NCI-H82 treated with DMSO at 0.1 percent for 48 hours (cell line): ENCODE results near the gene ADAD2.
A peak's percentile ranks its signal among the peaks of the same experiment; 100 is the strongest.

Source experiments
- DNase-seq: peaks from one replicate; lab custom pipeline; 2025; ENCODE audit not compliant: unreplicated experiment; lab: John Stamatoyannopoulos, UW

Gene ADAD2

DNA sequence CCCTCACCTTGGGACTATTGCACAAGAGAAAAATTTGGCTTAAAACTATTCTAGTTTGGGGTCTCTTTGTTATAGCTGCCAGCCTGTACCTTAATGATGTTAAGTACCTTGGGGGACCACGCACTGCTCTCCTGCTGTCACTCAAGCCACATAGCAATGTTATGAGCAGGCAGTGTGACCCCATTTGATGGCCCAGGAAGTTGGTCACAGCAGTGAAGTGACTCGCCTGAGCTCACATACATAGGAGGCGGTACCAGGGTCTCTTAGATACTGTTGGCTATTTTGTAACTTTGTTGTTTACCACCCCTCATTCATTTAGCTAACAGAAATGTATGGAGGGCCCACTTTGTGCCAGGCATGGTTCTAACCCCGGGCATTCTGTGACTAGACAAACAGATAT, 32.5 kb downstream of the ADAD2 start:
- DNase-seq, result no peak

DNA sequence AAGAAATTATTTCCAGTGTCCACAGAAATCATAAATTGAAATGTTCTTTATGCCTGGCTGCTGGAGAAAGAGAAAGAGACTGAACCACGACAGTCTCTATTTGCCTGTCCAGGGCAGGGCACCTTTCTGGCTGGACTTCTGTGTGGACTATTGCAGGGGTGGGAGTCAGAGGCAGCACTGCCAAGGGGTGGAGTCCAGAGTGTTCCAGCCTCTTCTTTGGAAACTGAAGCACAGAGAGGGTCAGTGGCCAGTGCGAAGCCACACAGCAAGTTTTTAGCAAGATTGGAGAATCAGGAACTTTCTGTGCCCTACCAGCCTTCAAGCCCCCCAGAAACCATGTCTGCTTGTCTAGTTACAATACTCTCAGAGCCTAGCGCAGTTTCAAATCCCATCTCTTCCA, 33.6 kb downstream of the ADAD2 start:
- DNase-seq, result no peak

DNA sequence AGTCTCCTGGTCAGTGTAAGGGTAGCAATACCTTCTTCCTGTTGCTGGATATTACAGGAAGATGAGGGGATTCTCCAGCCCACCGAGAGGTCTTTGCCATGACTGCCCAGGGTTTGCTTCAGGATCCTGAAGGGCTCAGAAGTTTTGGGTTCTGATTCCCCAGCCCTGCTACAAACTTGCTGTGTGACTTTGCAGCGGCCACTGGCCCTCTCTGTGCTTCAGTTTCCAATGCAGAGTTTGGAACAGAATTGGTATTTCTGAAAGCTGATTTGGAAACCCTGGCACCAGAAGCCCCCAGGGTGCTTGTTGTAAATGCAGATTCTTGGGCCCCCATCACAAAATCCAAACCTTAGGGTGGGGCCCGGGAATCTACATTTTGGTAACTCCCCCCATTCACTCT, 34.2 kb downstream of the ADAD2 start:
- DNase-seq, result no peak

DNA sequence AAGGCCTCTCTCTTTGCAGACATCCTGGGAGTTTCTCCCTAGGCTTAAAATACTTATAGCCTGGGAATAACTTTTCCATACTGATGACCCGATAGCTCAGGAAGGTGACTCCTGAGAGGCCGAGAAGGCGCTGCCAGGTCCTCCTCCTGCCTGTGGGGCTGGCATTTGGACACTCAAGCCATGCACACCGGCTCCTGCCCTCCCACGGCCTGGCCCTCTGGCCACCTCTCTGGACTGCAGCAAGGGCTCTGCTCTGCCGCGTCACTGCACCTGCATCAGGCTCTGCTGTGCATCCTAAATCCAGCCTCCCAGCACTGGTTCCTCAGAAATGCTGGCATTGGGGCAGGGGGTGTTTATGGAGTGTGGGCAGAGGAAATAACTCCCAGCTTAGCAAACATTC, 34.6 kb downstream of the ADAD2 start:
- DNase-seq, result no peak

DNA sequence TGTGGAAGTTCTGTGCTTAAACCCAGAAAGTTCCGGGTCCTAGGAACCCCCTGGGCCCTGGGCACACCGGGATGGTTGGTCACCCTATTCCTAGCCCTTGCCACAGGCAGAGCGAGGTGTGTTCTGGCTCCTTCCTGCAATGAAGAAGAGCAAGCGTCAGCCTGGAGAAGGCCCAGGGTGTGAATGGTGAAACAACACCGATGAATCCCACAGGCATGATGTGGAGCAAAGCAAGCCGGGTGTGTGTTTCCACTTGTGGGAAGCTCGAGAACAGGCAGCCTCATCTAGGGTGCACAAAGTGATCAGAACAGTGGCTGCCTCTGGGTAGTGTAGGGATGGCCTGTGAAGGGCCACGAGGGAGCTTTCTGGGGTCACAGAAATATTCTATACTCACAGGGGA, 35.1 kb downstream of the ADAD2 start:
- no peak for DNase-seq

DNA sequence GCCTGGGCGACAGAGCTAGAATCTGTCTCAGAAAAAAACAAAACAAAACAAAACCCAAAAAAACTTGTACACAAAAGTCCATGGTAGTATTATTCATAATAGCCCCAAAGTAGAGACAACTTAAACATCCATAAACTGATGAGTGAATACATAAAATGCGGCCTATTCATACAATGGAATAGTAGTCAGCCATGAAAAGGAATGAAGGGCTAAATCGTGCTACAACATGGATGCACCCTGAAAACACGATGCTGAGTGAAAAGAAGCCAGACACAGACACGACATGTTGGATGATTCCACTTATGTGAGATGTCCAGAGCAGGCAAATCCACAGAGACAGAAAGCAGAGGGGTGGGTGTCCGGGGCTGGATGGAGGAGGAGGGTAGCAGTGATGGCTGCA, 36.6 kb downstream of the ADAD2 start:
- DNase-seq, result no peak

DNA sequence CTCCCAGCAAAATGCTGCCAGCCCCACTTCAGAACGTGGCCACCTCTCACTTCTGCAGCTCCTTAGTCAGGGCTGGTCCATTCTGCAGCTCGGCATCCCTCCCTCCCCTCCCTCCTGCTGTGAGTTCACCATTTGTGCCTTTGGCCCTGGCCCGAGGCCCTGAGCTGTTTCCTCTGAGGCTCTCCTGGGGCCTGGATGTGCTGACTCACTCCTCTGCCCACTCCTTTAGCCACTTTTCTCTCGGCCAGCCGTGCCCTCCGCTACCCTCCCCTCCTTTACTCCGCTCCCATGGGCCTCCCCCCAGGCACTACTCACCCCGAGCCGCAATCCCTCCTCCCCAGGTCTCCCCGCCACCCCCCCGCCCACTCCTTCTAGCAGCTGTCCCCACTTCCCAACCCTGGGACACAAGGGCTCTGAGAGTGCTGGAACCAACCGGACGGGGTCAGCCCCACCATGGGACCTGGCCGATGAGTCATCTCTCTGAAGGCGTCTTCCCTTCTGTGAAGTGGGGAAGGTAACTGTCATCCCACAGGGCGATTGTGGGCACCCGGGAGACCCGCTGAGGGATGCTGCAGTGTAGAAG, 37.4 kb downstream of the ADAD2 start:
- DNase-seq, result no peak

DNA sequence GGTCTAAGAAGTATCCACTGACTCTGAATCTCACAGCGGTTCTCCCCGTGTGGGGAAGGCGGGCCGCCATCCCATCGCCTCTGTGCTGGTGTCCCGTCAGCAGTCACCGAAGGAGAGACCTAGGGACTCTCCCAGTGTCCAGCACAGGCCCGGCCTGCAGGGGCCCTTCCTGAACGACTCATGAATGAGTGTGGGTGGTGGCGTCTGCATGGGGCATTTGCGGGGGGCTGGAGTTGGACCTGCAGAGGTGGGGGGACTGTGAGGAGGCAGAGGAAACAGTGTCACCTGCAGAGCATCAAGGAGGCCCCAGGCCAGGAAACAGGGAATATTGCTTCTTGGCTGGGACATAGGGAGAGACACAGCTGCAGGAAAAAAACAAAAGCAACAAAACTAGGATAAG, 38.5 kb downstream of the ADAD2 start:
- DNase-seq, result no peak

DNA sequence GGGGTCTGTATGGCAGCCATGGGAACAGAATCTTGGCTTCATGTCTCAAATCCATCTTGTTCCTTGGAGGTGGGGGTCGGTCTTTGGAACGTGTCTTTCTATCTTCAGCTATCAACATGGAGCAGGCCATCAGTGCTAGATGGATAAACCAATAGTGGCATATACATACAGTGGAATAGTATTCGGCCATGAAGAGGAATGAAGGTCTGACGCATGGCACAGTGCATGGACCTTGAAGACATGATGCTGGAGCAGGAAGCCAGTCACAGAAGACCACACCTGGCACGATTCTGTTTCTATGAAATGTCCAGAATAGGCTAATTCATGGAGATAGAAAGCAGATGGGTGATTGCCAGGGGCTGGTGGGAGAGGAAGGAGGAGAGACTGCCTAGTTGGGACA, 41.1 kb downstream of the ADAD2 start:
- DNase-seq, result no peak

DNA sequence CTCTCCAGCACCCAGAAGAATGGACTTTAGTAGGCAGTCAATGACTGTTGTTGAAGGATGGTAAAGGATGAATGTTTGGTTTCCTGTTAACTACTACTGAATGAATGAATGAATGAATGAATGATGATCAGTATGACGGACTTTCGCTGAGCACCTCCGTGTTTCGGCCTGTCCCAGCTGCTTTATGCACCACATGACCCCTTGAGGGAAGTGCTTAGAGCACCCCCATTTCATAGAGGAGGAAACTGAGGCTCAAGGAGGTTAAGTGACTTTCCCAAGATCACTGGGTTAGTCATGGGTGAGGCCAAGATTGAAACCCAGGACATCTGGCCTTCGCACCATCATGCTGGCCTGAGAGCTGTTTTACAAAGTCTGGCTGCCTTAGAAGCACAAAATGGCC, 42.0 kb downstream of the ADAD2 start:
- DNase-seq, result no peak

DNA sequence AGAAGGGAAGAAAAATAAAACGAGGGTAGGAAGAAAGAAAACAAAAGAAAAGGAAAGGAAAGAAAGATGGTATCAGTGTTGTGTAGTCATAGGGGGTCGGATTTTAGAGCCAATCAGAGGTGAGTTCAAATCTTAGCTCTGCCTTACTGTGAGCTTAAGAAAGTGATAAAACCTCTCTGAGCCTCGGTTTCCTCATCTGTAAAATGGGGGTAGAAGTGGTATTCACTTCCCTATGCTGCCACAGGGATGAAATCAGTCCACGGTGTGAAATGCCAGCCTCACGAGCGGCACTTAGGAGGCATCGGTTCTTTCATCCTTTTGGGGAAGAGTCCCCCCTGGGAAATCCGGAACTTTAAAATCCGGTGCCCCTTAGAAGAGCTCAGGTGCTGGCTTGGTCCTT, 42.8 kb downstream of the ADAD2 start:
- no peak for DNase-seq

DNA sequence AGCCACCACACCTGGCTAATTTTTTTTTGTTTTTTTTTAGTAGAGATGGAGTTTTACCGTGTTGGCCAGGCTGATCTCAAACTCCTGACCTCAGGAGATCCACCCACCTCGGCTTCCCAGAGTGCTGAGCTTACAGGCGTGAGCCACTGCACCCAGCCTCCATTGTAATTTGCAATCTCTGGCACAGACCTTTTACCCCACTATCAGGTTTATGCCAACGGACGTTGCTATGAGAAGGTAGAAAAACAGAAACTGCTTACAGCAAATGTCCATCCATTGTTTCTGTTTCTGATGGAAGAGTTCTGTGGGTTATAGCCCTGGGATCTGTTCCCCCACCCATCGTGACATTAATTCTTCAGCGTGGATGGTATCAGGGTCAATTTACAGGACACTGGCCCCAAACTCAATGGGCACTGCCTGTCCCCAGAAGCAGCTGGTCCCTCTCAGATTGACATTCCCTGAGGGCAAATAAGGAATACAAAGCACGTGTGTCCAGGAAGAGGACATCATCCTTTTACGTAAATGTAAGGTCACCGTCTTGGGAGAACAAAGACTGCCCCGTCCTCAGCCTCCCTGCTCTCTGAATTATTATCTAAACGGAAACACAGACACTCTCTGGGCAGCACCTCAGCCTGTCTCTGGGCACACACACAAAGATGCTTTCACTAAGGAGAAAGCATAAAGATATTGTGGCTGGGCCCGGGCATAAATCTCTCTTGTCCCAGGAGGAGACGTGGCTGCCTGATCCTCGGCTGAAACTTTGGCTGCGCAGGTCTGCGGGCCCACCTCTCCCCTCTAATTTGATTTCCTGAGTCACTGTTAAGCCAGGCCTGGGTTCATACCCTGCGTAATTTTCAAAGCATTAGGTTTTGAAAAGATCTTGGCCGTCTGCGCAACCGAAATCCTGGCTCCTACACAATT, 43.6 kb downstream of the ADAD2 start:
- peak; percentile 24 for DNase-seq

DNA sequence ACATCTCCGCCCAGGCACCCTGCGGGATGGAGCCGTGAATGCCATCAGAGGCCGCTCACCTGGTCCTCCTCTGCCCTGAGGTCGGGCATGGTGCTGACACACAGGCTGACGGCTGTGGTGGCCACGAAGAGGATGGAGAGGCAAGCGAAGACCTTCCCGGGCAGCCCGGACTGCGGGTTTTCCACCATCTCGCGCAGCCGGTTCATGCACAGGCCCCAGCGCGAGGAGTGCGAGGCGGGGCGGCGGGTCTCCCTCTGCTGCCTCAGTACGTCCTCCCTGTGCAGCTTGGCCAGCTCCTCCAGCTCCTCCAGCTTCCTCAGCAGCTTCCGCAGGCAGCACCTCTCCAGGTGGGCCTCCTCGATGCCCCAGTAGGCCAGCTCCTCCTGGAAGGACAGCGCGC, 45.7 kb downstream of the ADAD2 start:
- no peak for DNase-seq

DNA sequence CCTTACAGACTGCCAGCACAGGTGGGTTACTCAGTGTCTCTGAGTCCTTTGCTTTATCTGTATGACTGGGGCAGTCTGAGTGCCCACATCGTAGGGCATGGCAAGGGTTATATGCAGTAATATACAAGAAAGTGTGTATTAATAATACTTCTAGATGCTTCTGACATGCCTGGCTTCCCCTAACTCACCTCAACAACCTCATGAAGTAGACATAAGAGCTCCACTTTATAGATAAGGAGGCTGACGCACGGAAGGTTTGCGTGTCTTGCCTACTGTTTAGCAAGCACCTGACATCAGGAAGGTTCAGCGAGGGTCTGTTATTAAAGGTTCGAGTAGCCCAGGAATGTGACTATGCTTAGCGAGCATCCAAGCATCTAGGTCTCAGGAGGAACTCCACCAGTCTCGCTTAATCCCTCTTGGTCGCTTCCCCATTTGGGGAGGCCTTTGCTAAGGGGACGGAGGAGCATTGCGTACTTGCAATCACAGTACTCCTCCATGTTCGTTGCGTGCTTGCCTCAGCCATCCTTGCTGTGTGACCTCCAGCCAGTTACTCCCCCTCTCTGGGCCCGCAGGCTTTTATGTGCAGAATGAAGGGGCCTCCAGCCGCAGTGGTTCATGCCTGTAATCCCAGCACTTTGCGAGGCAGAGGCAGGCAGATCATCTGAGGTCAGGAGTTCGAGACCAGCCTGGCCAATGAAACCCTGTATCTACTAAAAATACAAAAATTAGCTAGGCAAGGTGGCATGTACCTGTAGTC, 47.2 kb downstream of the ADAD2 start:
- no peak for DNase-seq

DNA sequence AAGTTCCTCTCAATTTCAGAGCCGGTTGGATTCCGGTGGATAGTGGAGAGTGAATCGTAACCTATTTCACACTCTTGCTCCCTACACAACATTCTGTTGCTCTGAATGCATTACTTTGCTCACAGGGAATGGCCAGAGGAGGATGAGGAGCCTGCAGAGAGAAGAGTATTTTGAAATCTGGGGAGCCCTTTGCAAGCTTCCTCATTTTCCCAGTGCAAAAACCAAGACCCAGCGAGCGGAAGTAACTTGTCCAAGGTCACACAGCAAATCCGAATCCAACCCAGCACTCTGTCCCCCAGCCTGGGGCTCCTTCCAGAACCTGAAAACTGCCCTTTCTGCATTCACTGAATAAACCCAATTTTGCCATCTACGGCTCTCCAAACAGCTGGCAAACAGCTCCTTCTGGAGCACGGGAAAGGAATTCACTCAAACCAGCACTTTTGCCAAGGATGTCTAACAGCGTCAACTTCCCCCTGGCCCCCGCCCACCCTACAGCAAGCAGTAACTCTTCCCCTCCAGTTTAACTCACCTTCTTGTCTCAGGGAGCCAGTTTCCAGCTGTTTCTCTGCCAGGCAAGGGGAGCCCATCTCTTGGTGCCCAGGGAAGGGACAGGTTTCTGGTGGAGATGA, 48.3 kb downstream of the ADAD2 start:
- DNase-seq, result no peak

DNA sequence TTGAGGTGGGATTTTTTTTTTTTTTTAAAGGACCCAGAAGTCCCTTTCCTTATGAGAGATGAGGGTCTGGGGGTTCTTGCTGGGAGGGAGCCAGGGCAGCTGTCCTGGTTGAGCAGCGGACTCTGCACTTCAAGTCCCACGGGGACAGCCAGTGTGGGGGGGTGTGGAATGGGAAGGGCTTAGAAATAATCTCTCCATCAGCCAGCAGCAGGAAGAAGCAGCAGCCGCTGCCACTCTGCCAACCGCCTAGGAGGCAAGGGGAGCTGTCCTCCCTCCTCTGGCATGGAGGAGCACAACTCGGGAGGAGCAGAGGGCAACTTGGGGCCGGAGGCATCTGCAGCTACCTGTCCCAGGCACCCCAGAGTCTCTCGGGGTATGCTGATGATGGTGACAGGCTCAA, 49.0 kb downstream of the ADAD2 start, which contains the start of gene KCNG4:
Gene KCNG4, minus strand, starts transcription at position 104 of the 400 bp plus-strand sequence. CDS start 2,527 bp downstream, outside the sequence.
- DNase-seq, result peak; percentile 50

DNA sequence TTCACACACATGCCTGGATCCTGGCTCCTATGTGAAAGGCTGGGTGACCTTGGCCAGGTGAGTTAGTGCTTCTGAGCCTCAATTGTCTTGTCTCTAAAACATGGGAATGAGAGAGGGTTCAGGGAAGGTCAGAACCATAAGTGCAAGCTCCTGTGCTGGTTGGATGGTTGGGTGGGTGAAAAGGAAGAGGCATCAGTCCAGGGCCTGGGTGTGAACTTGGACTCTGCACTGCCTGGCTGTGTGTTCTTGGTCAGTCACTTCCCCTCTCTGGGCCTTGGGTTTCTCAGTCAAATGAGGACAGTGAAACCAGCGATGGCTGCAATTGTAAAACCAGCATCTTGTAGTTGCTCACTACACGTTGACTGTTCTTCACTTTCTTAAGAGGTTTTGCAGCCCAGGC, 49.5 kb downstream of the ADAD2 start:
- DNase-seq, result no peak

DNA sequence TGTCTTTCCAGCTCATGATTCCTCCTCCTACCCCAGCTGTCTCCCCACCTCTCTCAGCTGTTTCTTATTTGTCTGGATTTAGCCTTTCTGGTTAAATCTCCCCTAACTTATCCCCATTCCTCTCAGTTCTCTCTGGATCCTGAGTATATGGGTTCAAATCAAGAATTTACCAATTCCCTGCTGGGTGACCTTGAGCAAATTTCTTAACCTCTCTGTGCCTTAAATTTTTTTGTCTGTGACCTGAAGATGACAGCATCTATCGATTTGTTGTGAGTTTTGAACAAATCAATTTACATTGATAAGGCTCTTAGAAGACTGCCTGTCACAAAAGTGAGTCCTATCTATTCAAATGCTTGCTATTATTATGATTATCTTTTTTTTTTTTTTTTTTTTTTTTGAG, 50.8 kb downstream of the ADAD2 start:
- no peak for DNase-seq

DNA sequence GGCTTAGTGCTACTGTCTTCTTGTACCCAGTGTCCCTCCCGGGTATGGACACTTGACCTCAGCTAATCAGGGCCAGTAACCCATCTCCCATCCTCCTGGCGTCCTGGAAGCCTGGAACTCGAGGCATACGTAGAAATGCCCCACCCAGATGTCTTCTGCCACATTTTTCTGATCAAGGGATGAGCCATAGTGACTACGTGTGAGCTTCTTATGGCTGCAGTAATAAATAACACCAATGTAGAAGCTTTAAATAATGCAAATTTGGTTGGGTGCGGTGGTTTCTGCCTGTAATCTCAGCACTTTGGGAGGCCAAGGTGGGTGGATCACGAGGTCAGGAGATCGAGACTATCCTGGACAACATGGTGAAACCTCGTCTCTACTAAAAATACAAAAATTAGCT, 51.9 kb downstream of the ADAD2 start:
- DNase-seq, result no peak

DNA sequence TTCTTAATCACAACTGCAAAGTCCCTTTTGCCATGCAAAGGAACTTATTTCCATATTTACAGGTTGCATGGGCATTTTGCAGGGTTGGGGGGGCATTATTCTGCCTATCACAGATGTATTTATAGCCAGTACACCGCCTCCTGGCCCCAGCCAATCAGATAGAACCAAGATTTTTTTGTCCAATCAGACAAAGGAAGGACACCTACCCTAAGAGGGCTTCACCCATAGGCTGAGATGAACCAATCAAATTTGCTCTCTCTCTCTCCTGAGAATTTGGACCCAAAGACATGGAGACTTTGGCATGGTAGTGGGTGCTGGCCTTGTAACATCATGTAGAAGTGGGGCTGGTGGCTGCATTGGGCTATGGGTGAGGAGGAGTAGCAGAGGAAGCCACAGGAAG, 52.8 kb downstream of the ADAD2 start:
- no peak for DNase-seq

DNA sequence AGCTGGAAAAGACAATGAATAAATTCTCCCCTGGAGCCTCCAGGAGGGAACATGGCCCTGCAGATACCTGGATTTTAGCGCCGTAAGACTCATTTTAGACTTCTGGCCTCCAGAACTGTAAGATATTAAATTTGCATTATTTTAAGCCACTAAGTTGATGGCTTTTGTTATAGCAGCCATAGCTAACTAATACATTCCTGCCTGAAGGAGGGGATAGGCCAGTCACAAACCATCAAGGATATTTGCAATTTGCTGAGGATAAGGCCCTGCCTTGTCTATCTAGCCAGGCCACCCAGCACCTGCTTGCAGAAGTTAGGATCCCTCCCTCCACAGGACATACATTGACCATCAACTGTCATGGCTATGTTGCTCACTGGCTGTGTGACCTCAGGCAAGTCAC, 53.8 kb downstream of the ADAD2 start:
- DNase-seq, result no peak
